Measurements from ENCODE around the gene ABCD1.

GRCh38 chrX:153732401-153732800 lies 7.7 kb downstream of the ABCD1 start:
- TF ChIP-seq CTCF (IDR thresholded peaks at IDR 0.05): no peak
- no peak for TF ChIP-seq POLR2AphosphoS5 (IDR thresholded peaks at IDR 0.05)
- TF ChIP-seq POLR2A (IDR thresholded peaks at IDR 0.05): no peak

All from breast epithelium (tissue), 3 donors.